Progenitor cell of endocrine pancreas (in vitro differentiated cells): Measurements from ENCODE around the gene RASD2. TPM values are rescaled to one million over a fixed set of nuclear protein-coding genes. Genes with fewer than 3 reads are reported as not detected.

Experiments used
- DNase-seq: peaks from one replicate; pipeline ENCODE4 v3.0.0; 2021; ENCODE audit warnings: low spot score; ENCODE audit not compliant: unreplicated experiment
- H3K27ac Mint-ChIP-seq: 2 replicates; pipeline ENCODE4 v1.8.0; 2021; ENCODE audit warnings: mild to moderate bottlenecking, moderate library complexity, mixed read lengths
- H3K27me3 Mint-ChIP-seq: 2 replicates; pipeline ENCODE4 v1.8.0; 2021; ENCODE audit warnings: mixed read lengths
- H3K36me3 Mint-ChIP-seq: 2 replicates; pipeline ENCODE4 v1.8.0; 2022; ENCODE audit warnings: mixed read lengths; ENCODE audit not compliant: insufficient read depth
- H3K4me1 Mint-ChIP-seq: 2 replicates; pipeline ENCODE4 v1.8.0; 2021; ENCODE audit warnings: low read depth, mixed read lengths
- H3K4me3 Mint-ChIP-seq: 2 replicates; pipeline ENCODE4 v1.8.0; 2021; ENCODE audit warnings: low read depth, mild to moderate bottlenecking, moderate library complexity, mixed read lengths
- H3K9me3 Mint-ChIP-seq: 2 replicates; pipeline ENCODE4 v1.8.0; 2021; ENCODE audit warnings: low read depth, mixed read lengths
- total RNA-seq: library from RNA; stranded (reverse); gene quantifications from 2 replicates; pipeline ENCODE4 v1.2.1, GENCODE V29; 2021
- TF ChIP-seq, protein P1 (sequence below): fragments of 200-600 bp; sonication (generic); IDR thresholded peaks from one replicate; pipeline ENCODE4 v1.5.0; 2021; ENCODE audit warnings: antibody characterized with exemption, mild to moderate bottlenecking; ENCODE audit not compliant: unreplicated experiment

Gene RASD2
- total RNA-seq, 1 donor from 2014 or later = 0.07 TPM

DNA sequence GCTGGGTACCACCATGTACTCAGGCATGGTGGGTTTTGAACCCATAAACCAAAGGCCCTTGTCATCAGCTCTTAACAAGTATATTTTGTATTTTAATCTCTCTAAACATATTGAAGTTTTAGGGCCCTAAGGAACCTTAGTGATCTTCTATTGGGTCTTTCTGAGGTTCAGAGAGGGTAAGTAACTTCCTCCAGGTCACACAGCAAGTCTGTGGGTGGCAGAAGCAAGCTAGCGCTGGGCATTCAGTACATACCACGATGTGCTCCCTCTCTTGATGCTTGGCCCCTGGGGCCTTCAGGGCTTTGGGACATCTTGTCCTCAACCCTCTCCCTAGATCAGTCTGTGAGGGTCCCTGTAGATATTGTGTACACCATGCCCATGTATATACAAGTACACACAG is 12.7 kb downstream of the RASD2 start:
- H3K27me3 Mint-ChIP-seq = peaks cover 52% of the 10 kb centered on the region
- H3K36me3 Mint-ChIP-seq = no peaks in the 10 kb centered on the region
- no peak overlapping the region for H3K4me3 Mint-ChIP-seq
- TF ChIP-seq, protein P1, sequence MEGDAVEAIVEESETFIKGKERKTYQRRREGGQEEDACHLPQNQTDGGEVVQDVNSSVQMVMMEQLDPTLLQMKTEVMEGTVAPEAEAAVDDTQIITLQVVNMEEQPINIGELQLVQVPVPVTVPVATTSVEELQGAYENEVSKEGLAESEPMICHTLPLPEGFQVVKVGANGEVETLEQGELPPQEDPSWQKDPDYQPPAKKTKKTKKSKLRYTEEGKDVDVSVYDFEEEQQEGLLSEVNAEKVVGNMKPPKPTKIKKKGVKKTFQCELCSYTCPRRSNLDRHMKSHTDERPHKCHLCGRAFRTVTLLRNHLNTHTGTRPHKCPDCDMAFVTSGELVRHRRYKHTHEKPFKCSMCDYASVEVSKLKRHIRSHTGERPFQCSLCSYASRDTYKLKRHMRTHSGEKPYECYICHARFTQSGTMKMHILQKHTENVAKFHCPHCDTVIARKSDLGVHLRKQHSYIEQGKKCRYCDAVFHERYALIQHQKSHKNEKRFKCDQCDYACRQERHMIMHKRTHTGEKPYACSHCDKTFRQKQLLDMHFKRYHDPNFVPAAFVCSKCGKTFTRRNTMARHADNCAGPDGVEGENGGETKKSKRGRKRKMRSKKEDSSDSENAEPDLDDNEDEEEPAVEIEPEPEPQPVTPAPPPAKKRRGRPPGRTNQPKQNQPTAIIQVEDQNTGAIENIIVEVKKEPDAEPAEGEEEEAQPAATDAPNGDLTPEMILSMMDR = no peak
- H3K9me3 Mint-ChIP-seq = no peaks in the 10 kb centered on the region
- no peak overlapping the region for H3K27ac Mint-ChIP-seq
- H3K4me1 Mint-ChIP-seq = no peaks in the 10 kb centered on the region
- no peak for DNase-seq

DNA sequence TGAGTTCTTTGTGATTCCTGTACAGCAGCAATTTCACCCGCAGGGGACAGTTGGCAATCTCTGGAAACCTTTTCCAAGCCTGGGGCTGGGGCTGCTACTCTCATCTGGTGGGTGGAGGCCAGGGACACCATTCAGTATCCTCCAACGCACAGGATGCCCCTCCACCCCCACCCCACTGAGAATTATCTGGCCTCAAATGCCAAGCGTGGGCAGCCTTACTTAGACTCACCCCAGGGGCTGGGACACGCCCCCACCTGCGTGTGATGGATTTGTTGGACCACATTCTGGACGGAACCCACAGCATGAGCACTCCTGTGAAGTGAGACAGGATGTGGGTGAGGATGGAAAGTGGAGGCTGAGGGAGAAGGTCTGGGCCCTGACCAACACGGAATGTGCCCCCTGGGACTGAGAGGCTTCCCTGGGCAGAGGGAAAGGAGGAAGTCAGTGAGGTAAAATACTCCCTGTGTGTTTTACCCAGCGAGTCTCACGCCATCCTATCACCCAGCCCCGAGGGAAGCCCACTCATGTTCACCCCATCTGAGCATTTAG is 13.7 kb downstream of the RASD2 start:
- TF ChIP-seq, protein P1 = no peak
- H3K4me1 Mint-ChIP-seq = no peaks in the 10 kb centered on the region
- no peak overlapping the region for H3K4me3 Mint-ChIP-seq
- H3K36me3 Mint-ChIP-seq = no peaks in the 10 kb centered on the region
- H3K27me3 Mint-ChIP-seq = peaks cover 44% of the 10 kb centered on the region
- no peak overlapping the region for H3K27ac Mint-ChIP-seq
- no peaks in the 10 kb centered on the region for H3K9me3 Mint-ChIP-seq
- DNase-seq = no peak

DNA sequence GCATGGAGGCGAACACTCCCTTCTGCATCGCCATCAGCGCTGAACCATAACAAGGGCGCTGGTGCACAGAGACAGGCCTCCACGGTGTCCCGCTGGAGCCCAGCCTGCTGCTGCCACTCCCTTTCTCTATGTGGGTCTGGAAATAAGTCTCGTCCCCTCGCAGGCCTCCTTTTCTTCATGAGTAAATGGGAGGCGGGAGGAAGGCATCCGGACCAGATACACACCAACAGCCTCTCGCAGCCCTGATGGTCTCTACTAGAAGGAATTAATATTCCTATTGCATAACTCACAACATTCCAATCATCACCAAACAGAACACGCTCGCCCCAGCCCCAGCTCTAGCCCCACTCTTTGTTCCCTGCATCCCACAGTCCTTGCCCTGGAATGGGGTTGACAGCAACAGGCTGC is 14.9 kb downstream of the RASD2 start:
- no peaks in the 10 kb centered on the region for H3K36me3 Mint-ChIP-seq
- no peak for DNase-seq
- peaks cover 42% of the 10 kb centered on the region for H3K27me3 Mint-ChIP-seq
- H3K9me3 Mint-ChIP-seq = no peaks in the 10 kb centered on the region
- H3K4me3 Mint-ChIP-seq = no peak overlapping the region
- H3K27ac Mint-ChIP-seq = no peak overlapping the region
- H3K4me1 Mint-ChIP-seq = no peaks in the 10 kb centered on the region
- TF ChIP-seq, protein P1 = no peak

DNA sequence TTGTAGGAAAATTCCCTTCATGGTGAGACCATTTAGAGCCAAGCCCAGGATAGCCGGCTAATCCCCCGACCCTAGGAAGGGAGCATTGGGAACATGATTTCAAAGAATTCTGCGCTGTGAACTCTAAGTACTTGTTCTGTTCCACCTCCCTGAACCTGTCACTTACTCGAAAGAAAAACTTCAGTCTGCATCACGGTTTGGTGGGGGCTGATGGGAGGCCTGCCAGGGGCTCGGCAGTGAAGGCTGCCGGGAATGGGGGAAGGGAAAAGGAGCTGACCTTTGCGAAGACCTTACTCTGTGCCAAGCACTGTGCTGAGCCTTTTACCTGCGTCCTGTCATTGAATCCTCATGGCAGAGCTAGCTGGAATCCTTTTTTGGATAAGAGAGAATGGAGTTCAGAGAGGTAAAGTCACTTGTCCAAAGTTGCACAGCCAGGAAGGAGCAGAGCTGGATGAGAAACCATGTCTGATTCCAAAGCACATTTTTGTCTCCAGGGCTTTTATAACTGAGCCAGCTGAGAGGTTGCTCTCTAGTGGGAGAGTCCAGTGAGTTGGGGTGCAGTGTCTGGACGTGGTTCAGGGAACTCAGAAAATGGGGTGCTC is 15.4 kb downstream of the RASD2 start:
- Mint-ChIP-seq H3K4me3 (no peak overlapping the region), H3K9me3 (no peaks in the 10 kb centered on the region), H3K27me3 (peaks cover 39% of the 10 kb centered on the region), H3K4me1 (no peaks in the 10 kb centered on the region), H3K27ac (no peak overlapping the region), H3K36me3 (no peaks in the 10 kb centered on the region)
- DNase-seq = no peak
- TF ChIP-seq, protein P1 = no peak

DNA sequence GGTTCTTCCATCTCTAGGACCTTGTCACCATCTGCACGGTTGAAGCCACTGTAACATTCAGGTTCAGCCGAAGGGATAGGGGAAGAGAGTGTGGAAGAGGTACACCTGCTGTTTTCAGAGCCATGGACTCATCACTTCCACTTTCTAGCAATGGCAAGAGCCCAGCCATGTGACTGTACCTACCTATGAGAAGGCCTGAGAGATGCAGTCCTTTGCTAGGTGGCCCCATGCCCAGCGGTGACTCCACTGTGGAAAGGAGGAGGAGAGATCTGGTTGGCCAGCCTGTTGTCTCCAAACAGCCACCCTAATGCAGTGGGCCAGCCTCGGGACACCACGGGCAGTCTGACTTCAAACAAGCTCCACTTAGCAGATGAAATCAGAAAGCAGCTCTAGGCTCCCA is 16.0 kb downstream of the RASD2 start:
- DNase-seq = no peak
- TF ChIP-seq, protein P1 = no peak
- Mint-ChIP-seq H3K9me3 (no peaks in the 10 kb centered on the region), H3K27ac (no peak overlapping the region), H3K4me3 (no peak overlapping the region), H3K4me1 (no peaks in the 10 kb centered on the region), H3K27me3 (peaks cover 43% of the 10 kb centered on the region), H3K36me3 (no peaks in the 10 kb centered on the region)
